T-helper 2 cell (primary cell): ENCODE measurements around the gene LAMP1.
"Not testable (repeated sequence)": the region's sequence is repeated elsewhere in the genome, so short reads cannot be mapped to it uniquely, and the experiment has no call there.

Experiments used
- DNase-seq, 5 experiments: peaks; one replicate each; pipeline versions ENCODE4 v3.0.0 to v3.0.0-alpha.2; 2012 to 2022

The LAMP1 gene

DNA sequence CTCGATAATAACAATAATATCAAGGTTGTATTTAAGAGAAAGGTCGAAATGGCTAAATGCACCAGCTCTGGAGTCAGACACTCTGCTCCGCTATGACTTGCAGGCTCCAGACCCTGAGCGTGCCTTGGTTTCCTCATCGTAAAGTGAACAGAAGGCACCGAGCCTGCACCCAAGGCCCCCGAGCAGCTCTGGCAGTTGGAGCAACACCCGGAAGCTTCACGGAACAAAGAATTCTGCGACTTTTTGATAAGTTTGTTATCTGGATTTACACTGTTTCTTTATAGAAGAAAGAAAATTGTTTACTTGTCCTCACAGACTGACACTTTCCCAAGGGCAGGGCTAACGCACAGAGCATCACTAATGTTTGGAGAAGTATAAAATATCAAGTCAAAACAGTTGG lies 62.5 kb downstream of the LAMP1 start:
- no peak for DNase-seq

- no peak for DNase-seq
Observed at GRCh38 chr13:113360446-113360845, 63.4 kb downstream of the LAMP1 start.

- DNase-seq, result no peak
Observed at GRCh38 chr13:113361406-113361805, 64.4 kb downstream of the LAMP1 start.

DNA sequence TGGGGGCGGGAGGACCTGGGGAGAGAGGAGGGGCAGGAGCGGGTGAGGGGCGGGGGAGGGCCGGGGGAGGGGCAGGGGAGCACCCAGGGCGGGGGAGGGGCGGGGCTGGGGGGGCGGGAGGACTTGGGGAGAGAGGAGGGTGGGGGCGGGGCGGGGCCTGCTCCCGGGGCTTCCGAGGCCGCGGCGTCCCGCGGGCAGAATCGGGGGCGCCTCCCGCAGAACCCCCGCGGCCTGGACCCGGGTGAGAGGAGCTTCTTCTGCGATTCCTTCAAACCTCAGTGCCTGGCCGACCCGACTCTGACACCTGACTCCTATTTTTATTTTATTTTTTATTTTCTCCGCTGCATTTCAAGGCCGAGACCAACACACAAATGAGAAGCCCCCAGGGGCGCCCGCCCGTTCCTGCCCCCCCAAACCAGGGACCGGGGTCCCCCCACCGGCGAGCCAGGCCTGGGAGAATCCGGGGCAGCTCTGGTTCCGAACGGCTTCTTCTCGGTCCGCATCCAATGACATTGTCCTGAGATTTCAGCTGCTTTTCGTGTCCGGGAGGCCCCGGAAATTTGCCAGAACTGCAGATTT lies 67.4 kb downstream of the LAMP1 start:
- DNase-seq, result no peak

- DNase-seq, result no peak
Observed at GRCh38 chr13:113364901-113365582, 68.0 kb downstream of the LAMP1 start.

- DNase-seq, result no peak
Observed at GRCh38 chr13:113365583-113365970, 68.5 kb downstream of the LAMP1 start.

DNA sequence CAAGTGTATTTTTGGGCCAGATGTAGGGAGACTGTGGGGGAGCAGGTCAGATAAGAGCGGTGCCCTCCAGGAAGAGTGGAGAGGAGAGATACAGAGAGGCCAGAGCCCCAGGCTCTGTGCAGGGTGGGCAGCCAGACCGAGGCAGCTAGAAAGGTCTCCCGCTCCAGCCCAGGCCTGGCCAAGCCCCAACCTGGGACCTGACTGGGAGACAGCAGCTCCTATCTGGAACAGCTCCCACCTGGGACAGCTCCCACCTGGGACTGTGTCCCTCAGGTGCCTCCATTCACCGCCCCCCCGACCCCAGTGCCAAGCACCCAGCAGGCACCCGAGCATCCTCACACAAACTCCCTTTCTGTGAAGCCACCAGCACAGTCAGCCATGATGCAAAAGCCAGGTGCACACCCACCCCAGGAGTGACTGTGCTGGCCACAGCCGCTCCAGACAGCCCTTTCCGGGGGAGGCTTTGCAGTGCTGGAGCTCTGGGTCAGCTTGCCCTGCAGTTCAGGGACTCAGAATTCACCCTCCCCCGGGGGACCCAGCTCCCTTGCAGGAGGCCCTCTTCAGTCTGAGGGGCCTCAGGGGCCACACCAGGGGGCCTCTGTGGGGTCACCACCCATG lies 69.0 kb downstream of the LAMP1 start:
- DNase-seq, result no peak

DNA sequence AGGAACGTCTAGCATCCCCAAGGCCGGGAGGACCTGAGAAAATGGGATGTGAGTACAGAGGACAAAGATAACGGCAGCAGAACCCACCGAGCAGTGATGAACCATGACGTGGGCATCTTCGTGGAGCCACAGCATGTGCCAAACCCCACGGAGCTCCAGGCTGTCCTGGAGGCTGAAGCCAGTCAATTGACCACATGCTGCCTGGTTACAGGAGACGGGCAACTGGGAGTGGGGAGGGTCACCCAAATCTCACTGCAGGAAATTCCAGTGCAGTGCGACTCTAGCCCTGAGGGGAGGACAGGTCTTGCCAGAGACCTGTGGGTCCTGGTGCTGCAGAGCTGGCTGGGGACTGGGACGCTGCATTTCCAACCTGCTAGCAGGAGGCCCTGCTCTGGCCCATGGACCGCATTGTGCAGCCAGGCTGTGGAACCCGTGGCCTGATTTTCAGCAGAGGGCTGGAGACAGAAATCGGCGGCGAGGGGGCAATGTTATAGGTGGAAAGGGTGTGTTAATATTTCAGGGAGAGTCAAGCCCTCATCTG lies 70.1 kb downstream of the LAMP1 start:
- no peak for DNase-seq

GRCh38 chr13:113367771-113368170 lies 70.7 kb downstream of the LAMP1 start:
- no peak for DNase-seq

DNA sequence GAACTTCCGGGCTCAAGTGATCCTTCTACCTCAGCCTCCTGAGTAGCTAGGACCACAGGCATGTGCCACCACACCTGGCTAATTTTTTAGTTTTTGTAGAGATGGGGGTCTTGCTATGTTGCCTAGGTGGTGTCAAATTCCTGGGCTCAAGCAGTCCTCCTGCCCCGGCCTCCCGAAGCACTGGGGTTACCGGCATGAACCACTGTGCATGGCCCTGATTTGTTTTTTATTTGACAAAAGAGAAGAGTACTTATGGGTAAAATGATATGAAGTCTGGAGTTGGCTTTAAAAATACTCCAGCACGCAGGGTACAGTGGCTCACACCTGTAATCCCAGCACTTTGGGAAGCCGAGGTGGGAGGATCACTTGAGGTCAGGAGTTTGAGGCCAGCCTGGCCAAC lies 71.3 kb downstream of the LAMP1 start:
- not testable (repeated sequence) for DNase-seq

GRCh38 chr13:113369189-113369588 lies 72.2 kb downstream of the LAMP1 start:
- DNase-seq, result no peak

DNA sequence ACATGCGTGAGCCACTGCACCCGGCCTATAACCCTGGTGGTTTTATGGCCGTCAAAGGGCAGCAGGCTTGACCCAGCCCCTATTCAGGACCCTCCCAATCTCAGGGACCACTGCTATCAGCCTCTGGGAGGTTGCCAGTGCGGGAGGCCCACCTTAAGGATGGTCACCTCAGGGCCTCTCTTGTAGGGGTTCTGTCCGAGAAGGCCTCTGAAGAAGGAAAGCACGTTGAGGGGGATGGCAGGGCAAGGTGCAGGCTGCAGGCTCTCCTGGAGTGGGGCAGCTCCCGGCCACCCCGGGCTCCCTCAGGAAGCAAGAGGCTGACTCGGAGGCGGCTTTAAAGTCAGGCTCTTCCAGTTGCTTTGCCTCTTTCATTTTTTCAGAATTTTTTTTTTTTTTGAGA lies 72.8 kb downstream of the LAMP1 start:
- DNase-seq, result no peak

DNA sequence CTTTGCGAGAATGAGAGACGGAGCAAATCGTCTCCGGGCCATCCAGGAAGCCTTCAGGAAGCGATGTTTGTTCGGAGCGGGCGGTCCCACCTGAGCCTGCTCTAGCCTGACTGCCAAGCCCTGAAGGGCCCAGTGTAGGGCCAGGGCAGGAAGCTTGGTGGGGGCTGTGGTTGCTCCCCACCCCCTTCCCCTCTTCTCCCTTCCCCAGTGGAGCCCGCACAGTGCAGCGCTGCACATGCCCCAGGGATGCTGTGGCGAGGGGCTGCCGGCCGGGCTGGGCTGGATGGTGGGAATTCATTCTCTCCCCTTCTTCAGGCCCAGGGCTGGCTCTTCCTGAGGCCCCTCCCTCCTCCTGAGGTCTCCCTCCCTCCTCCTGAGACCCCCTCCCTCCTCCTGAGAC lies 74.0 kb downstream of the LAMP1 start:
- no peak for DNase-seq

- not testable (repeated sequence) for DNase-seq
Observed at GRCh38 chr13:113371701-113372100, 74.7 kb downstream of the LAMP1 start.
